MCF 10A (cell line): ENCODE measurements around the gene FBLN2. TPM values are rescaled to one million over a fixed set of nuclear protein-coding genes. Genes with fewer than 3 reads are reported as not detected.

Experiments used
- BruUV-seq: library from RNA; stranded (reverse); fragments of 400-500 nt; replicated peaks from 2 replicates; lab custom pipeline; 2021; lab: Mats Ljungman, UMichigan
- CTCF ChIA-PET: fragments of 300-600 bp; sonication (Branson Sonifier 250); formaldehyde crosslinking; extraction: SDS; loops from one replicate; lab custom pipeline; 2021; ENCODE audit warnings: antibody characterized with exemption, inconsistent platforms; lab: Yijun Ruan, JAX
- POLR2A ChIA-PET: fragments of 300-600, 350-650 bp; sonication (Branson Sonifier 250); formaldehyde crosslinking; extraction: SDS; loops from one replicate; lab custom pipeline; 2020; ENCODE audit warnings: antibody characterized with exemption, inconsistent platforms; lab: Yijun Ruan, JAX
- DNase-seq: peaks from one replicate; pipeline ENCODE4 v3.0.0-alpha.2; 2018; ENCODE audit not compliant: unreplicated experiment
- H3K27ac Mint-ChIP-seq: one replicate; pipeline ENCODE4 v1.8.0; 2022; ENCODE audit warnings: mild to moderate bottlenecking, low read depth, mixed read lengths; ENCODE audit not compliant: unreplicated experiment
- H3K27me3 Mint-ChIP-seq: one replicate; pipeline ENCODE4 v1.8.0; 2022; ENCODE audit warnings: mixed read lengths; ENCODE audit not compliant: insufficient read depth, unreplicated experiment
- H3K36me3 Mint-ChIP-seq: one replicate; pipeline ENCODE4 v1.8.0; 2022; ENCODE audit warnings: mild to moderate bottlenecking, moderate library complexity, mixed read lengths; ENCODE audit not compliant: insufficient read depth, unreplicated experiment
- H3K4me1 Mint-ChIP-seq: one replicate; pipeline ENCODE4 v1.8.0; 2022; ENCODE audit warnings: mixed read lengths; ENCODE audit not compliant: insufficient read depth, unreplicated experiment
- H3K4me3 Mint-ChIP-seq: one replicate; pipeline ENCODE4 v1.8.0; 2022; ENCODE audit warnings: mild to moderate bottlenecking, moderate library complexity, mixed read lengths; ENCODE audit not compliant: unreplicated experiment
- H3K9me3 Mint-ChIP-seq: one replicate; pipeline ENCODE4 v1.8.0; 2022; ENCODE audit warnings: mixed read lengths; ENCODE audit not compliant: unreplicated experiment
- CTCF ChIP-seq: fragments of 200-600 bp; IDR thresholded peaks from one replicate; pipeline ENCODE4 v1.8.0; 2022; ENCODE audit warnings: antibody characterized with exemption, mild to moderate bottlenecking; ENCODE audit not compliant: unreplicated experiment
- intact Hi-C: fragments of 100-400 bp; cut with micrococcal nuclease; formaldehyde crosslinking; loops from 2 replicates; pipeline ENCODE4 v1.14.1; 2022
- total RNA-seq: library from RNA; stranded (reverse); gene quantifications from 2 replicates; pipeline ENCODE4 v1.2.3, GENCODE V29; 2022

Gene FBLN2
- total RNA-seq, 1 experiment from 2014 or later: not detected

GRCh38 chr3:13650210-13651056 lies 101.5 kb downstream of the FBLN2 start:
- TF ChIP-seq CTCF: peak; percentile 99
- no TSS peak for BruUV-seq
- Mint-ChIP-seq H3K4me1 (peaks cover 24% of the 10 kb centered on the region), H3K36me3 (no peaks in the 10 kb centered on the region), H3K4me3 (no peak overlapping the region), H3K27me3 (no peaks in the 10 kb centered on the region), H3K27ac (no peak overlapping the region), H3K9me3 (no peaks in the 10 kb centered on the region)
- ChIA-PET POLR2A (interaction anchor here (0.5 to 1.7 kb wide), 3 partner anchors 120 to 170 kb away, joined by 3 to 4 read pairs (median 3); partner anchors contain the start of gene HDAC11), CTCF (interaction anchor here (0.6 to 19.0 kb wide), 33 partner anchors 8 to 574 kb away, joined by 3 to 597 read pairs (median 4); partner anchors contain the start of gene WNT7A)
- peak; percentile 55 for DNase-seq
- intact Hi-C loops: loop anchor here (10.0 kb wide), 1 partner anchor 786 kb away; no protein-coding TSS in a partner anchor

DNA sequence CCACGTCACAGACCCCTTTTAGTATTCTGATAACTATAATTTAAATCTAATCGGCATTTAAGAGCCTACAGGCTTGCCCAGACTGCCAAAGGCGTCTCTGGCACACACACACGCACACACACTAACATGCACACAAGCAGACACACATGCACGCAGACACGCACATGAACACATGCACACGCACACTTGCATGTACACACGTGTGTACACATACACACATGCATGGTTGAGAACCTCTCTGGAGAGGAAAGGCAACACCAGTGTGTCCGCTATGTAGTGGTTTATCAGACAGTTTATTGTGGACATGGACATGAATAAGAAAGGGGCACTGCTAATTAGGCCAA lies 102.1 kb downstream of the FBLN2 start:
- peaks cover 24% of the 10 kb centered on the region for H3K4me1 Mint-ChIP-seq
- BruUV-seq: no TSS peak
- CTCF ChIA-PET: interaction anchor here (0.6 to 19.0 kb wide), 19 partner anchors 8 to 574 kb away, joined by 3 to 597 read pairs (median 5); partner anchors contain the start of gene WNT7A
- TF ChIP-seq CTCF: no peak
- H3K9me3 Mint-ChIP-seq: no peaks in the 10 kb centered on the region
- H3K27ac Mint-ChIP-seq: no peak overlapping the region
- no peaks in the 10 kb centered on the region for H3K36me3 Mint-ChIP-seq
- POLR2A ChIA-PET: interaction anchor here (1.1 to 1.7 kb wide), 2 partner anchors 155 to 171 kb away, joined by 3 to 4 read pairs; partner anchors contain the start of gene HDAC11
- intact Hi-C loops: loop anchor here (10.0 kb wide), 1 partner anchor 786 kb away; no protein-coding TSS in a partner anchor
- no peaks in the 10 kb centered on the region for H3K27me3 Mint-ChIP-seq
- H3K4me3 Mint-ChIP-seq: no peak overlapping the region
- no peak for DNase-seq

DNA sequence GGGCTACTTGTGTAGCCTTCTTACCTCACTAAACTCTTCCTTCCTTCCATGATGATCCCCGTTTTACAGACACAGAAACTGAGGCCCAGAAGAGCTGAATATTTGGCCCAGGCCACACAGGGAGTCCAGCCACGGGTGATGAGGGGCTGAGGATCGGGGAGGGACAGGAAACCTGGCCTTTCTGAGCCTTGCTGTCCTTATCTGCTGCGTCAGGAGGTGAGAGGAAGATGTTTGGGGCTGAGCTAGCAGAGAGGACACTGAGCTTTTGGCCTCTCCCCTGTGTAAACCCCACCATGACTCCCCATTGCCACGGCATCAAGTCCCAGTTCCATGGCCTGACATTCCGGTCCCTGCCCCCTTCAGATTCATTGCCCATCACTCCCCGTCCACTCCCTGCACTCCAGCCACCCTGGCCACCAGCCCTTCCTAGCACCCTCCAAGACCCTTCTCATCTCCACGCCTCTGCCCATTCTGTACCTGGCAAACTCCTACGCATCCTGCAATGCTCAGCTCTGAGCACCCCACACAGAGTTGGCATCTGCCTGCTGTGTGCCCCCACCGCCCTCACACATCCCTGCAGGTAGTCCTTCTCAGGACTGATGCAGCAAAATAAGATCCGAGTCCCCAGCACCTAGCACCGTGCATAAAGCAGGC lies 103.0 kb downstream of the FBLN2 start:
- TF ChIP-seq CTCF: no peak
- Mint-ChIP-seq H3K36me3 (no peaks in the 10 kb centered on the region), H3K27ac (no peak overlapping the region), H3K4me1 (peaks cover 24% of the 10 kb centered on the region), H3K4me3 (no peak overlapping the region), H3K9me3 (no peaks in the 10 kb centered on the region), H3K27me3 (no peaks in the 10 kb centered on the region)
- DNase-seq: no peak
- CTCF ChIA-PET: interaction anchor here (0.6 to 19.0 kb wide), 16 partner anchors 11 to 788 kb away, joined by 3 to 597 read pairs (median 4); partner anchors contain the start of gene WNT7A
- intact Hi-C loops: loop anchor here (10.0 kb wide), 1 partner anchor 787 kb away; no protein-coding TSS in a partner anchor
- BruUV-seq: no TSS peak
- POLR2A ChIA-PET: interaction anchor here (1.1 kb wide), 1 partner anchor 155 kb away, joined by 3 read pairs; no protein-coding TSS in a partner anchor
